ENCODE data around the gene YPEL2.

- TF ChIP-seq POLR2A (IDR thresholded peaks at IDR 0.05), result no peak
- no peak for TF ChIP-seq CTCF (IDR thresholded peaks at IDR 0.05)
These were observed 46.0 kb downstream of the YPEL2 start for GRCh38 chr17:59377410-59377809.
